ENCODE measurements around the gene PLA2G4D. TPM values are rescaled to one million over a fixed set of nuclear protein-coding genes. Genes with fewer than 3 reads are reported as not detected.

PLA2G4D gene
- total and polyA plus RNA-seq, 2 donors (not counting 3 experiments of a cell fraction or from before 2014, with no cell fraction given) = not detected

DNA sequence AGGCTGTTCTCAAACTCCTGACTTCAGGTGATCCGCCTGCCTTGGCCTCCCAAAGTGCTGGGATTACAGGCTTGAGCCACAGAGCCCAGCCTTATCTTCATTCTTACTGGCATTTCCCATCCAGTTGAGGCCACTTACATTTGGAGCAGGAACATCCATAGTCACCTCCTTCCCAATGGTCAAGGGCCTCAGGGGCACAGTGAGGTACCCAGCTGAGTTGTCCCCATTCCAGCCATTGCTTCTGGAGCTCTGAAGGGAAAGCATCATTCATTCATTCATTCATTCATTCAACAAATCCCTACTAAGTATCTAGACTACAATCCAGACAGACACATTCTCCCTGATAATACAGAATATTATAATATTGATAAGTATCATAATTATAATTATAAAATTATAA is 12.2 kb downstream of the PLA2G4D start:
- no TSS peak for BruUV-seq (replicated peaks)
- no peak for DNase-seq (ENCODE audit: low read depth, low spot score)
- no peak for FAIRE-seq
- Histone ChIP-seq H3K4me2 (ENCODE audit: insufficient read depth, low read length) (no peak overlapping the region), H3K4me1 (ENCODE audit: control insufficient read depth, extremely low read depth, insufficient read depth, low read length) (no peaks in the 10 kb centered on the region), H3K79me2 (ENCODE audit: control insufficient read depth, insufficient read depth, low read length) (no peaks in the 10 kb centered on the region), H3K9me1 (replicated peaks; ENCODE audit: control insufficient read depth, extremely low read depth, insufficient read depth, low read length) (no peaks in the 10 kb centered on the region), H3K9me3 (replicated peaks; ENCODE audit: control insufficient read depth, insufficient read depth, low read length) (no peaks in the 10 kb centered on the region), H4K20me1 (replicated peaks; ENCODE audit: control insufficient read depth, extremely low read depth, insufficient read depth, low read length) (no peaks in the 10 kb centered on the region), H3K9ac (replicated peaks; ENCODE audit: extremely low read depth, insufficient read depth, low read length) (no peak overlapping the region), H3K27me3 (ENCODE audit: control insufficient read depth in 2 of 2, insufficient read depth in 2 of 2, low read length in 2 of 2) (peaks cover 3 to 11% of the 10 kb centered on the region in 2 experiments), H3K27ac (ENCODE audit: insufficient read depth, low read depth, low read length) (no peak overlapping the region), H2AFZ (ENCODE audit: low read depth, low read length) (no peak overlapping the region), H3K4me3 (replicated peaks in 1 of 3; ENCODE audit: insufficient read depth in 1 of 3, low read depth in 1 of 3, low read length in 3 of 3) (no peak overlapping the region), H3K36me3 (ENCODE audit: control insufficient read depth in 2 of 2, extremely low read depth in 1 of 2, insufficient read depth in 2 of 2, low read length in 2 of 2) (no peaks in the 10 kb centered on the region)
- TF ChIP-seq POLR2A (IDR thresholded peaks at IDR 0.05; ENCODE audit: low read depth, low read length) (no peak), GATA2 (IDR thresholded peaks at IDR 0.05; ENCODE audit: insufficient read depth, insufficient read length, low read depth, low read length) (no peak), JUN (IDR thresholded peaks at IDR 0.05; ENCODE audit: borderline replicate concordance, insufficient read depth, insufficient read length, low read depth) (no peak), MAX (IDR thresholded peaks at IDR 0.05; ENCODE audit: insufficient read depth, insufficient read length) (no peak), POLR2AphosphoS5 (IDR thresholded peaks at IDR 0.05; ENCODE audit: insufficient read depth, low read depth, low read length) (no peak), FOS (IDR thresholded peaks at IDR 0.05; ENCODE audit: borderline replicate concordance, insufficient read depth, low read length) (no peak), CTCF (IDR thresholded peaks at IDR 0.05; ENCODE audit: extremely low read depth in 1 of 2, insufficient read depth in 1 of 2, low read depth in 1 of 2, low read length in 2 of 2) (no peak), MYC (IDR thresholded peaks at IDR 0.05; ENCODE audit: low read depth, low read length) (no peak), EZH2 (IDR thresholded peaks at IDR 0.05; ENCODE audit: borderline replicate concordance, low read depth, low read length, severe bottlenecking) (no peak)
- intact Hi-C loops (cut with micrococcal nuclease) = no loop called here
- ChIA-PET CTCF (interaction anchor here (0.8 to 4.6 kb wide), 6 partner anchors 9 to 56 kb away, joined by 3 to 32 read pairs (median 4); no protein-coding TSS in a partner anchor), POLR2A (no interaction called here)
- dilution Hi-C loops (cut with MboI; ENCODE audit: extremely low pct_ligation_motif_present, low sequenced_read_pairs) = no loop called here
